GM13976 (cell line): ENCODE data around the gene CNOT4.

Experiments used
- DNase-seq: peaks from one replicate; pipeline ENCODE4 v3.0.0; 2012; ENCODE audit warnings: low spot score
- CTCF ChIP-seq: IDR thresholded peaks from 2 replicates; pipeline ENCODE4 v1.5.1; 2012; ENCODE audit warnings: borderline replicate concordance, mild to moderate bottlenecking; ENCODE audit not compliant: insufficient read depth; ENCODE audit errors: extremely low read depth, missing control alignments, control extremely low read depth
- in situ Hi-C: fragments of 300-500 bp; cut with MboI; formaldehyde crosslinking; loops from one replicate; pipeline ENCODE4 v1.12.0; 2022; ENCODE audit warnings: low sequenced_read_pairs, mixed read lengths, inconsistent platforms; ENCODE audit not compliant: unreplicated experiment

The CNOT4 gene

GRCh38 chr7:135368416-135369186 lies 141.3 kb downstream of the CNOT4 start:
- TF ChIP-seq CTCF: no peak
- DNase-seq: no peak
- in situ Hi-C loops: no loop called here

GRCh38 chr7:135366843-135367508 lies 142.9 kb downstream of the CNOT4 start:
- in situ Hi-C loops: no loop called here
- TF ChIP-seq CTCF: no peak
- no peak for DNase-seq

- DNase-seq: no peak
- in situ Hi-C loops: no loop called here
- TF ChIP-seq CTCF: no peak
Measured at GRCh38 chr7:135365721-135366120, 144.2 kb downstream of the CNOT4 start.

GRCh38 chr7:135364206-135364605 lies 145.7 kb downstream of the CNOT4 start:
- no peak for TF ChIP-seq CTCF
- in situ Hi-C loops: no loop called here
- no peak for DNase-seq

GRCh38 chr7:135362871-135363270 lies 147.0 kb downstream of the CNOT4 start:
- no peak for DNase-seq
- no peak for TF ChIP-seq CTCF
- in situ Hi-C loops: no loop called here

GRCh38 chr7:135361788-135362187 lies 148.1 kb downstream of the CNOT4 start:
- in situ Hi-C loops: no loop called here
- TF ChIP-seq CTCF: no peak
- no peak for DNase-seq
